Activated CD8-positive, alpha-beta T cell treated with anti-CD3 and anti-CD28 coated beads for 36 hours (primary cell): ENCODE data around the gene ITGA3. TPM values are rescaled to one million over a fixed set of nuclear protein-coding genes. Genes with fewer than 3 reads are reported as not detected.
A peak's percentile ranks its signal among the peaks of the same experiment; 100 is the strongest.

Source experiments
- ATAC-seq: fragments of 200-7000 bp; cut with Tn5 transposase; one replicate; pipeline ENCODE4 v1.10.0; 2021; ENCODE audit warnings: mild to moderate bottlenecking, moderate library complexity
- CTCF ChIA-PET: fragments of 350-600 bp; sonication (Branson Sonifier 250); formaldehyde crosslinking; loops from one replicate; lab custom pipeline; 2021; ENCODE audit warnings: antibody characterized with exemption; lab: Charles Lee
- POLR2A ChIA-PET: fragments of 350-600 bp; sonication (Branson Sonifier 250); formaldehyde crosslinking; loops from one replicate; lab custom pipeline; 2021; ENCODE audit warnings: antibody characterized with exemption; lab: Charles Lee
- DNase-seq: peaks from one replicate; pipeline ENCODE4 v3.0.0-alpha.2; 2020
- H3K27ac Mint-ChIP-seq: one replicate; pipeline ENCODE4 v1.8.0; 2021; ENCODE audit warnings: mild to moderate bottlenecking, mixed read lengths
- H3K27me3 Mint-ChIP-seq: one replicate; pipeline ENCODE4 v1.8.0; 2021; ENCODE audit warnings: mixed read lengths
- H3K36me3 Mint-ChIP-seq: one replicate; pipeline ENCODE4 v1.8.0; 2021; ENCODE audit warnings: low read depth, mixed read lengths
- H3K4me1 Mint-ChIP-seq: one replicate; pipeline ENCODE4 v1.8.0; 2021; ENCODE audit warnings: low read depth, mixed read lengths
- H3K4me3 Mint-ChIP-seq: one replicate; pipeline ENCODE4 v1.8.0; 2021; ENCODE audit warnings: mild to moderate bottlenecking, moderate library complexity, mixed read lengths
- H3K9me3 Mint-ChIP-seq: one replicate; pipeline ENCODE4 v1.8.0; 2021; ENCODE audit warnings: mixed read lengths
- intact Hi-C: fragments of 100-400 bp; cut with micrococcal nuclease; formaldehyde crosslinking; loops from one replicate; pipeline ENCODE4 v1.10.0; 2022
- total RNA-seq, 2 experiments: library from RNA; stranded (reverse); gene quantifications; one replicate each; pipeline ENCODE4 v1.2.3, GENCODE V29; 2021
- TF ChIP-seq, protein P1 (sequence below): fragments of 200-600 bp; IDR thresholded peaks from one replicate; pipeline ENCODE4 v1.8.0; 2022; ENCODE audit warnings: antibody characterized with exemption, mild to moderate bottlenecking

ITGA3 gene
- total RNA-seq, 2 experiments from 2014 or later: 4.2 to 7.2 TPM

DNA sequence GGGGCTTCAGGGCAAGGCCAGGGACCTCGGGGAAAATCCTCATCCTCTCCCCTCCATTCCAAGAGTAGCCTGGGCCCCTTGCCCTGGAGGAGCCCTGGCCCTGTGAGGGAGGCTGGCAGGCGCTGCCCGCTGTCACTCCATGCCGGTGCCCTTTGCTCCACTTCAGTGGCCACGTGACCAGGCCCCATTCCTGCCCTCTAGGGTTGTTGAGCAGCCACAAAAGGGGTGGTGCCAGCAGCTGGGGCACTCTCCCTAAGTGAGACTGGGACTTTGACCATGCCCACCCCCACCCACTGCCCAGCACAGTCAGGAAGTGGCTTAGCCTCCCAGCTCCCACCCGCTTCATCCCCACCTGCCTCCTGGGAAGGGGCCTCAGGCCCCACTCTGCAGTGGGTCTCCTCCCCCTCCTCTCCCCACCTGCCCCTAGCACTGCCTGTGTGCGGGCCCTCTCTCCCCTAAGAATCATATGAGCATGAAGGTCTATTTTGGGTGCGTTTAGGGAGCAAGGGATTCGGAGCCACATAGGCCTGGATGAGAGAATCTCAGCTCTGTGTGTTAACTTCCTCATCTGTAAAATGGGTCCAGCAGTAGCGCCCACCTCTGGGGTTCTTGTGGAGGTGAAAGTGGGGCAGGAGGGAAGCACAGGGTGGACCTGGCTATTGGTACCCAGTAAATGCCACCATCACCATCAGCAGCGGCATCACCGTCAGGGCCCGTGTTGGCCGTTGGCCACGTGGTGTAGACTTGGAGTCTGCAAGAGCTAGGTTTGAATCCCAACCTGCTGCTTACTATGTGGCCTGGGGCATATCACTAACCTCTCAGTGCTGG, 46.5 kb downstream of the ITGA3 start:
- Mint-ChIP-seq H3K36me3 (no peaks in the 10 kb centered on the region), H3K4me3 (no peak overlapping the region), H3K9me3 (no peaks in the 10 kb centered on the region), H3K4me1 (peaks cover 11% of the 10 kb centered on the region), H3K27me3 (no peaks in the 10 kb centered on the region), H3K27ac (no peak overlapping the region)
- ATAC-seq: no peak
- DNase-seq: no peak
- ChIA-PET CTCF (interaction anchor here (2.0 to 3.5 kb wide), 4 partner anchors 8 to 16 kb away, joined by 5 to 23 read pairs (median 8); no protein-coding TSS in a partner anchor), POLR2A (interaction anchor here (2.3 kb wide), 1 partner anchor 7 kb away, joined by 6 read pairs; the partner anchor contains the start of gene PDK2)
- TF ChIP-seq, protein P1, sequence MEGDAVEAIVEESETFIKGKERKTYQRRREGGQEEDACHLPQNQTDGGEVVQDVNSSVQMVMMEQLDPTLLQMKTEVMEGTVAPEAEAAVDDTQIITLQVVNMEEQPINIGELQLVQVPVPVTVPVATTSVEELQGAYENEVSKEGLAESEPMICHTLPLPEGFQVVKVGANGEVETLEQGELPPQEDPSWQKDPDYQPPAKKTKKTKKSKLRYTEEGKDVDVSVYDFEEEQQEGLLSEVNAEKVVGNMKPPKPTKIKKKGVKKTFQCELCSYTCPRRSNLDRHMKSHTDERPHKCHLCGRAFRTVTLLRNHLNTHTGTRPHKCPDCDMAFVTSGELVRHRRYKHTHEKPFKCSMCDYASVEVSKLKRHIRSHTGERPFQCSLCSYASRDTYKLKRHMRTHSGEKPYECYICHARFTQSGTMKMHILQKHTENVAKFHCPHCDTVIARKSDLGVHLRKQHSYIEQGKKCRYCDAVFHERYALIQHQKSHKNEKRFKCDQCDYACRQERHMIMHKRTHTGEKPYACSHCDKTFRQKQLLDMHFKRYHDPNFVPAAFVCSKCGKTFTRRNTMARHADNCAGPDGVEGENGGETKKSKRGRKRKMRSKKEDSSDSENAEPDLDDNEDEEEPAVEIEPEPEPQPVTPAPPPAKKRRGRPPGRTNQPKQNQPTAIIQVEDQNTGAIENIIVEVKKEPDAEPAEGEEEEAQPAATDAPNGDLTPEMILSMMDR: no peak
- intact Hi-C loops: no loop called here

DNA sequence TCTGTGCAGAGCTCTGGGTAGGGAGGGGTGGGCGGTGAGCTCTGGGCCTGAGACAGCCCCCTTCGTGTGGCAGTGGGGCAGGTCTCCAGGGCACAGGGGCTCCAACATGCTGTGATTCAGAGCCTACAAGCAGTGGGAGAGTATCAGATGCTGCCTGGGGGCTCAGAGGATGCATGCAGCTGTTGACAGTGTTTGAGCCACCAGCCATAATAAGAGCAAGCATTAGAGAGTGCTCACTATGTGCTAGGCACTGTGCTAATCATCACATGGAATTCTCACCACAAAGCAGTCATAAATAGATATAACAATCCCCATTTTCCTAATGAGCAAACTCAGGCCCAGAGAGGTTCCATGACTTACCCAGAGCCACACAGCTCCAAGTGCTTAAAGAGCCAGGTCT, 47.3 kb downstream of the ITGA3 start:
- no peaks in the 10 kb centered on the region for H3K36me3 Mint-ChIP-seq
- intact Hi-C loops: no loop called here
- DNase-seq (no peak), ATAC-seq (no peak)
- H3K27ac Mint-ChIP-seq: peak overlapping the region; percentile 9
- H3K9me3 Mint-ChIP-seq: no peaks in the 10 kb centered on the region
- TF ChIP-seq, protein P1: no peak
- ChIA-PET CTCF (interaction anchor here (0.8 to 3.5 kb wide), 5 partner anchors 9 to 59 kb away, joined by 3 to 23 read pairs (median 6); no protein-coding TSS in a partner anchor), POLR2A (interaction anchor here (2.3 kb wide), 1 partner anchor 8 kb away, joined by 6 read pairs; the partner anchor contains the start of gene PDK2)
- H3K27me3 Mint-ChIP-seq: no peaks in the 10 kb centered on the region
- H3K4me1 Mint-ChIP-seq: peaks cover 11% of the 10 kb centered on the region
- H3K4me3 Mint-ChIP-seq: no peak overlapping the region

DNA sequence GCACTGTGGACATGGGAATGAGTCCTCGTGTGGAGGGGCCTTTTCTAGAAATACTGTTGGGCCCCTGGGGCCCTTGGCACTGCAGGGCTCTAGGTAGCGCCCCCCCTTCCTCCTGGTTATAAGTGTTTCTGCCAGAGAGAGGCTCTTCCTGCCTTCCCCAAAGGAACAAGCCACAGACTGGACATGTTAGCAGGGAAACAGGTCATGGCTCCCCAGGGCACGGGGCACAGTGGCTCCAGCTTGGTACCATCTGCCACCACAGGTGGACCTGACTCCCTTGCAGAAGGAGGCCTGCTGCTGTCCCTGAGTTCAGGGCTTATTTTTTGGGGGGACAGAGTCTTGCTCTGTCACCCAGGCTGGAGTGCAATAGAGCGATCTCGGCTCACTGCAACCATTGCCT, 48.0 kb downstream of the ITGA3 start:
- POLR2A ChIA-PET: interaction anchor here (2.3 kb wide), 1 partner anchor 9 kb away, joined by 6 read pairs; the partner anchor contains the start of gene PDK2
- DNase-seq: no peak
- no peak overlapping the region for H3K4me3 Mint-ChIP-seq
- TF ChIP-seq, protein P1: no peak
- no peak for ATAC-seq
- H3K4me1 Mint-ChIP-seq: peaks cover 11% of the 10 kb centered on the region
- intact Hi-C loops: no loop called here
- no peaks in the 10 kb centered on the region for H3K36me3 Mint-ChIP-seq
- H3K9me3 Mint-ChIP-seq: no peaks in the 10 kb centered on the region
- H3K27ac Mint-ChIP-seq: no peak overlapping the region
- CTCF ChIA-PET: interaction anchor here (0.8 to 3.5 kb wide), 5 partner anchors 10 to 77 kb away, joined by 3 to 23 read pairs (median 6); no protein-coding TSS in a partner anchor
- H3K27me3 Mint-ChIP-seq: no peaks in the 10 kb centered on the region

- Mint-ChIP-seq H3K4me1 (no peaks in the 10 kb centered on the region), H3K27ac (no peak overlapping the region), H3K9me3 (no peaks in the 10 kb centered on the region), H3K4me3 (no peak overlapping the region), H3K27me3 (no peaks in the 10 kb centered on the region), H3K36me3 (no peaks in the 10 kb centered on the region)
- no peak for DNase-seq
- ChIA-PET CTCF (interaction anchor here (3.5 kb wide), 1 partner anchor 9 kb away, joined by 23 read pairs; no protein-coding TSS in a partner anchor), POLR2A (no interaction called here)
- intact Hi-C loops: no loop called here
- TF ChIP-seq, protein P1: no peak
- ATAC-seq: no peak
Observed at GRCh38 chr17:50105811-50106210, 49.9 kb downstream of the ITGA3 start.
